Neural cell (in vitro differentiated cells): ENCODE results near the gene LGALS14. TPM values are rescaled to one million over a fixed set of nuclear protein-coding genes. Genes with fewer than 3 reads are reported as not detected.

Source experiments
- H2AFZ ChIP-seq: fragments of 200-600, 300-800 bp; sonication (generic), shearing (Covaris generic); 2 replicates; pipeline ENCODE4 v1.6.0; 2014; ENCODE audit warnings: low read depth, mild to moderate bottlenecking, antibody characterized with exemption, low read length, moderate library complexity
- H3F3A ChIP-seq: fragments of 200-600 bp; shearing (Covaris generic); 2 replicates; pipeline ENCODE4 v1.6.1; 2016; ENCODE audit warnings: mild to moderate bottlenecking, moderate library complexity, mixed read lengths, antibody characterized with exemption, low read length; ENCODE audit not compliant: insufficient read depth, poor library complexity, severe bottlenecking
- H3K27ac ChIP-seq: fragments of 200-600, 300-800 bp; sonication (generic), shearing (Covaris generic); 2 replicates; pipeline ENCODE4 v1.5.1; 2014; ENCODE audit warnings: mild to moderate bottlenecking, low read length, moderate library complexity
- H3K27me3 ChIP-seq: fragments of 300-800, 200-600 bp; sonication (generic), shearing (Covaris generic); 2 replicates; pipeline ENCODE4 v1.6.0; 2014; ENCODE audit warnings: mild to moderate bottlenecking, low read depth, low read length, moderate library complexity; ENCODE audit not compliant: insufficient read depth
- H3K36me3 ChIP-seq: fragments of 300-800, 200-600 bp; sonication (generic), shearing (Covaris generic); 2 replicates; pipeline ENCODE4 v1.5.1; 2014; ENCODE audit warnings: mild to moderate bottlenecking, antibody characterized with exemption, low read length, moderate library complexity; ENCODE audit not compliant: insufficient read depth
- H3K4me2 ChIP-seq: fragments of 300-800, 200-600 bp; sonication (generic), shearing (Covaris generic); 2 replicates; pipeline ENCODE4 v1.6.0; 2014; ENCODE audit warnings: mild to moderate bottlenecking, low read length
- H3K4me3 ChIP-seq: fragments of 300-800, 200-600 bp; sonication (generic), shearing (Covaris generic); 2 replicates; pipeline ENCODE4 v1.5.1; 2014; ENCODE audit warnings: mild to moderate bottlenecking, low read length, moderate library complexity
- H3K79me2 ChIP-seq: fragments of 200-600 bp; shearing (Covaris generic); replicated peaks from 2 replicates; pipeline ENCODE4 v1.6.0; 2014; ENCODE audit warnings: mild to moderate bottlenecking, low read length, moderate library complexity; ENCODE audit not compliant: insufficient read depth
- H3K9ac ChIP-seq: fragments of 300-800, 200-600 bp; sonication (generic), shearing (Covaris generic); 2 replicates; pipeline ENCODE4 v1.6.1; 2016; ENCODE audit warnings: mild to moderate bottlenecking, low read length, mixed read lengths
- H3K9me2 ChIP-seq: fragments of 200-600 bp; shearing (Covaris generic); 2 replicates; pipeline ENCODE4 v1.6.1; 2016; ENCODE audit warnings: mild to moderate bottlenecking, low read length, mixed read lengths; ENCODE audit not compliant: insufficient read depth
- H3K9me3 ChIP-seq: fragments of 200-600, 300-800 bp; sonication (generic), shearing (Covaris generic); 2 replicates; pipeline ENCODE4 v1.6.1; 2016; ENCODE audit warnings: mild to moderate bottlenecking, mixed run types, low read length, moderate library complexity, mixed read lengths
- H4K20me1 ChIP-seq: fragments of 200-600 bp; shearing (Covaris generic); 2 replicates; pipeline ENCODE4 v1.6.1; 2016; ENCODE audit warnings: mild to moderate bottlenecking, mixed run types; ENCODE audit not compliant: insufficient read depth
- EP300 ChIP-seq: fragments of 450-650 bp; conservative IDR thresholded peaks from 2 replicates; pipeline ENCODE4 v1.6.1; 2014; ENCODE audit warnings: antibody characterized with exemption, mild to moderate bottlenecking, moderate library complexity; ENCODE audit not compliant: poor library complexity, severe bottlenecking
- EZH2 ChIP-seq: fragments of 200-600, 300-800 bp; shearing (Covaris generic), sonication (generic); IDR thresholded peaks from 2 replicates; pipeline ENCODE4 v1.6.1; 2014; ENCODE audit warnings: antibody characterized with exemption, low read length, borderline replicate concordance, mild to moderate bottlenecking; ENCODE audit not compliant: insufficient read depth, poor library complexity, severe bottlenecking
- MXI1 ChIP-seq: fragments of 450-650 bp; conservative IDR thresholded peaks from 2 replicates; pipeline ENCODE4 v1.6.1; 2014; ENCODE audit warnings: antibody characterized with exemption, mild to moderate bottlenecking; ENCODE audit not compliant: poor library complexity, severe bottlenecking
- POLR2AphosphoS5 ChIP-seq: IDR thresholded peaks from 2 replicates; pipeline ENCODE4 v1.6.1; 2012
- RAD21 ChIP-seq: fragments of 450-650 bp; conservative IDR thresholded peaks from 2 replicates; pipeline ENCODE4 v1.6.1; 2014; ENCODE audit warnings: antibody characterized with exemption, mild to moderate bottlenecking, moderate library complexity
- SMC3 ChIP-seq: fragments of 450-650 bp; conservative IDR thresholded peaks from 2 replicates; pipeline ENCODE4 v1.6.1; 2014; ENCODE audit warnings: antibody characterized with exemption, mild to moderate bottlenecking, moderate library complexity; ENCODE audit not compliant: poor library complexity
- TAF1 ChIP-seq: IDR thresholded peaks from 2 replicates; pipeline ENCODE4 v1.6.1; 2012; ENCODE audit warnings: low read depth
- polyA plus RNA-seq: library from polyadenylated mRNA; depleted of rRNA; stranded (reverse); fragments of >200 nt; gene quantifications from 2 replicates; pipeline ENCODE4 v1.2.3, GENCODE V29; 2014
- TF ChIP-seq, protein P1 (sequence below): fragments of 450-650 bp; IDR thresholded peaks from 2 replicates; pipeline ENCODE4 v1.5.1; 2014; ENCODE audit warnings: antibody characterized with exemption, mild to moderate bottlenecking, moderate library complexity; ENCODE audit not compliant: poor library complexity, severe bottlenecking
- TF ChIP-seq, protein P2 (sequence below): IDR thresholded peaks from 2 replicates; pipeline ENCODE4 v1.6.1; 2012; ENCODE audit warnings: borderline replicate concordance

The LGALS14 gene
- polyA plus RNA-seq, 1 donor from 2014 or later: 0.53 TPM

DNA sequence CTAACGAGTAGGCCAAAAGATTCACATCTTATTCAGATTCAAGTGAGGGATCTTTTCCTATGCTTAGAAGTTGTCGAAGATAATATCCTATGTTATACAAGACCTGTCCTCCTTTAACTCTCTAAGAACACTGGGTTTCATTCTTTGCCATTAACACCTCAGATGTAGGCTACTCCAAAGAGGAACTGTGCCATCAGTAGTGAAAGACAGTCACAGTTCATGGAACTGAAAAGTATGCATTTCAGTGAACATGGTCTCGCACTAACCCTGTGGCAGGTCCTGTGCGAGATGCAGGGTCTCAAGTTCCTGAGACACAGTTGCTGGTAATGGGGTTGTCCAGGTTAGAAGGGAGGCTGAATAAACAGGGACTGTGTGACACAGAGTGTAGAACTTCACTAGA, 44.5 kb upstream of the LGALS14 start:
- no peaks in the 10 kb centered on the region for H3K9me3 ChIP-seq
- H3K4me3 ChIP-seq: no peak overlapping the region

DNA sequence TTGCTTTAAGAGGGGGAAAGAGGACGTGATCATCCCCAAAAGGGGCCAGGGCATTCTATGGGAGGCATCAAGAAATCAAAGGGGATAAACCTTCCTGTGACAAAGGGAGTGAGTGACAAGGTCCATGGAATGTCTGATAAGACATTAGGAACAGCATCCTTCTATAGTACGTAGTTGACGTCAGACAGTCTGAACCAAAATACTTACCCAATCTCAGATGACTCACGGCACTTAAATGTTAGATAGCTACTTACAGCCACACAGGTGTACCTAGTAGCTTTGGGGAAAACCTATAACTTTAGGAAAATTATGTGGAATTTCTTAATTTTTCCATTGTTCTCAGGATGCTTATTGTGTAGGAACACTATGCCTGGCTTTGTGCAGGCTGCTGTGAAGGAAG, 43.6 kb upstream of the LGALS14 start:
- H4K20me1 ChIP-seq: no peaks in the 10 kb centered on the region
- H3K9me2 ChIP-seq: no peaks in the 10 kb centered on the region
- TF ChIP-seq EP300: no peak
- TF ChIP-seq EZH2: no peak
- no peak for TF ChIP-seq MXI1
- TF ChIP-seq, protein P1, sequence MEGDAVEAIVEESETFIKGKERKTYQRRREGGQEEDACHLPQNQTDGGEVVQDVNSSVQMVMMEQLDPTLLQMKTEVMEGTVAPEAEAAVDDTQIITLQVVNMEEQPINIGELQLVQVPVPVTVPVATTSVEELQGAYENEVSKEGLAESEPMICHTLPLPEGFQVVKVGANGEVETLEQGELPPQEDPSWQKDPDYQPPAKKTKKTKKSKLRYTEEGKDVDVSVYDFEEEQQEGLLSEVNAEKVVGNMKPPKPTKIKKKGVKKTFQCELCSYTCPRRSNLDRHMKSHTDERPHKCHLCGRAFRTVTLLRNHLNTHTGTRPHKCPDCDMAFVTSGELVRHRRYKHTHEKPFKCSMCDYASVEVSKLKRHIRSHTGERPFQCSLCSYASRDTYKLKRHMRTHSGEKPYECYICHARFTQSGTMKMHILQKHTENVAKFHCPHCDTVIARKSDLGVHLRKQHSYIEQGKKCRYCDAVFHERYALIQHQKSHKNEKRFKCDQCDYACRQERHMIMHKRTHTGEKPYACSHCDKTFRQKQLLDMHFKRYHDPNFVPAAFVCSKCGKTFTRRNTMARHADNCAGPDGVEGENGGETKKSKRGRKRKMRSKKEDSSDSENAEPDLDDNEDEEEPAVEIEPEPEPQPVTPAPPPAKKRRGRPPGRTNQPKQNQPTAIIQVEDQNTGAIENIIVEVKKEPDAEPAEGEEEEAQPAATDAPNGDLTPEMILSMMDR: no peak
- TF ChIP-seq RAD21: no peak
- no peak for TF ChIP-seq TAF1
- no peak for TF ChIP-seq SMC3
- no peak for TF ChIP-seq POLR2AphosphoS5
- TF ChIP-seq, protein P2, sequence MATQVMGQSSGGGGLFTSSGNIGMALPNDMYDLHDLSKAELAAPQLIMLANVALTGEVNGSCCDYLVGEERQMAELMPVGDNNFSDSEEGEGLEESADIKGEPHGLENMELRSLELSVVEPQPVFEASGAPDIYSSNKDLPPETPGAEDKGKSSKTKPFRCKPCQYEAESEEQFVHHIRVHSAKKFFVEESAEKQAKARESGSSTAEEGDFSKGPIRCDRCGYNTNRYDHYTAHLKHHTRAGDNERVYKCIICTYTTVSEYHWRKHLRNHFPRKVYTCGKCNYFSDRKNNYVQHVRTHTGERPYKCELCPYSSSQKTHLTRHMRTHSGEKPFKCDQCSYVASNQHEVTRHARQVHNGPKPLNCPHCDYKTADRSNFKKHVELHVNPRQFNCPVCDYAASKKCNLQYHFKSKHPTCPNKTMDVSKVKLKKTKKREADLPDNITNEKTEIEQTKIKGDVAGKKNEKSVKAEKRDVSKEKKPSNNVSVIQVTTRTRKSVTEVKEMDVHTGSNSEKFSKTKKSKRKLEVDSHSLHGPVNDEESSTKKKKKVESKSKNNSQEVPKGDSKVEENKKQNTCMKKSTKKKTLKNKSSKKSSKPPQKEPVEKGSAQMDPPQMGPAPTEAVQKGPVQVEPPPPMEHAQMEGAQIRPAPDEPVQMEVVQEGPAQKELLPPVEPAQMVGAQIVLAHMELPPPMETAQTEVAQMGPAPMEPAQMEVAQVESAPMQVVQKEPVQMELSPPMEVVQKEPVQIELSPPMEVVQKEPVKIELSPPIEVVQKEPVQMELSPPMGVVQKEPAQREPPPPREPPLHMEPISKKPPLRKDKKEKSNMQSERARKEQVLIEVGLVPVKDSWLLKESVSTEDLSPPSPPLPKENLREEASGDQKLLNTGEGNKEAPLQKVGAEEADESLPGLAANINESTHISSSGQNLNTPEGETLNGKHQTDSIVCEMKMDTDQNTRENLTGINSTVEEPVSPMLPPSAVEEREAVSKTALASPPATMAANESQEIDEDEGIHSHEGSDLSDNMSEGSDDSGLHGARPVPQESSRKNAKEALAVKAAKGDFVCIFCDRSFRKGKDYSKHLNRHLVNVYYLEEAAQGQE: no peak
- no peak overlapping the region for H3K4me3 ChIP-seq
- no peak overlapping the region for H2AFZ ChIP-seq
- H3K27ac ChIP-seq: no peak overlapping the region
- no peaks in the 10 kb centered on the region for H3K27me3 ChIP-seq
- no peaks in the 10 kb centered on the region for H3F3A ChIP-seq
- no peaks in the 10 kb centered on the region for H3K36me3 ChIP-seq
- H3K9ac ChIP-seq: no peak overlapping the region
- no peaks in the 10 kb centered on the region for H3K79me2 ChIP-seq
- no peak overlapping the region for H3K4me2 ChIP-seq
- no peaks in the 10 kb centered on the region for H3K9me3 ChIP-seq

More for the DNA sequence above, 44.5 kb upstream of the LGALS14 start:
- H3K9ac ChIP-seq: no peak overlapping the region
- no peaks in the 10 kb centered on the region for H3F3A ChIP-seq
- no peaks in the 10 kb centered on the region for H3K36me3 ChIP-seq
- no peaks in the 10 kb centered on the region for H4K20me1 ChIP-seq
- H3K79me2 ChIP-seq: no peaks in the 10 kb centered on the region
- no peak overlapping the region for H2AFZ ChIP-seq
- H3K4me2 ChIP-seq: no peak overlapping the region
- no peak overlapping the region for H3K27ac ChIP-seq
- H3K27me3 ChIP-seq: no peaks in the 10 kb centered on the region
- no peak for TF ChIP-seq RAD21
- TF ChIP-seq SMC3: no peak
- TF ChIP-seq EP300: no peak
- TF ChIP-seq POLR2AphosphoS5: no peak
- TF ChIP-seq TAF1: no peak
- TF ChIP-seq, protein P1: no peak
- no peak for TF ChIP-seq EZH2
- no peak for TF ChIP-seq MXI1
- TF ChIP-seq, protein P2: no peak
- H3K9me2 ChIP-seq: no peaks in the 10 kb centered on the region
